Neural crest cell (in vitro differentiated cells): ENCODE measurements around the gene PTCH1. TPM values are rescaled to one million over a fixed set of nuclear protein-coding genes. Genes with fewer than 3 reads are reported as not detected.

Experiments
- DNase-seq: peaks from one replicate; pipeline ENCODE4 v3.0.0; 2021; ENCODE audit warnings: low read depth, mixed read lengths, low spot score
- H3K27ac Mint-ChIP-seq: one replicate; pipeline ENCODE4 v1.8.0; 2021; ENCODE audit warnings: mild to moderate bottlenecking, mixed read lengths; ENCODE audit not compliant: unreplicated experiment
- H3K27me3 Mint-ChIP-seq: 2 replicates; pipeline ENCODE4 v1.8.0; 2021; ENCODE audit warnings: low read depth, mild to moderate bottlenecking, mixed read lengths
- H3K36me3 Mint-ChIP-seq: 2 replicates; pipeline ENCODE4 v1.8.0; 2021; ENCODE audit warnings: low read depth, mild to moderate bottlenecking, mixed read lengths
- H3K4me1 Mint-ChIP-seq: 2 replicates; pipeline ENCODE4 v1.8.0; 2021; ENCODE audit warnings: mixed read lengths
- H3K4me3 Mint-ChIP-seq: one replicate; pipeline ENCODE4 v1.8.0; 2021; ENCODE audit warnings: mild to moderate bottlenecking, mixed read lengths
- H3K9me3 Mint-ChIP-seq: 2 replicates; pipeline ENCODE4 v1.8.0; 2021; ENCODE audit warnings: mixed read lengths
- total RNA-seq: library from RNA; stranded (reverse); gene quantifications from 2 replicates; pipeline ENCODE4 v1.2.1, GENCODE V29; 2021
- TF ChIP-seq, protein P1 (sequence below): fragments of 200-600 bp; sonication (generic); conservative IDR thresholded peaks from 2 replicates; pipeline ENCODE4 v1.5.0; 2021; ENCODE audit warnings: antibody characterized with exemption, mild to moderate bottlenecking

The PTCH1 gene
- total RNA-seq, 1 donor from 2014 or later = 75.6 TPM

DNA sequence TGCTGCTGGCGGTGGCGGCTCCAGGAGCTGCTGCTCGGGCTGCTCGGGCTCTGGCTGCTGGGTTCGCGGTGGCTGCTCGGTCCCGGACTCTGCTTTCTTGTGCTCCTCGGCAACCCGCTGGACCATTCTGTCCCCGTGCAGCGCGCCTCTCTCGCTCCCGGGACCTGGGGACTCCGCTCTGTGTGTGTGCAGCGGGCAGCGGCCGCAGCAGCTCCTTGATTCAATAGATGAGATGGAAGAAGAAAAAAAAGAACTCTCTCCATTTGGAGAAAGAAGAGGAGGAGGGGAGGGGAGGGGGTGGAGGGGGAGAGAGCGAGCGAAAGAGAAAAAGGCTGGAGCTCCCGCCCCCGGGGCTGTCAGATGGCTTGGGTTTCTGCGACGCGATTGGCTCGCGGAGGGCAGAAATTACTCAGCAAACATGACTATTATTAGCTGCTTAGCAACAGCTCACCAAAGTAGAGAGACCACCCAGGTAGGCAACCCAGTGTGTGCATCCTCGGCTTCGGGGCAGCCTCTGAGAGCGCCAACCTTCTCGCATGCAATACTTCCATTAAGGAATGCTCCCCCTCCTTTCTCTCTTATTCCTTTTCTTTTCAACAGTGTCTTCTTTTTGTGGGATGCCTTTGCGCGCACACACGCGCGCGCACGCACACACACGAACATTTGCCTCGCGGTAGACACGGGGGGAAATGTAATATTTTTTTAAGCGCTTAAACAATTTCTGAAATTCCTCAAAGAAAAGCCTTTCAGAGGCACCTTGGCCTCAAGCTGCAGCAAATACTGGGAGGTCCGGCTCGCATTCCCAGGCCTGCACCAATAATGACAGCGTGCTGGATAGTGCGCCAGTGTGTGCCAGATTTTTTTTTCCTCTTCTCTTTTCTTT lies 7.6 kb downstream of the PTCH1 start:
- Mint-ChIP-seq H3K4me1 (peaks cover 54% of the 10 kb centered on the region), H3K36me3 (peaks cover 4% of the 10 kb centered on the region), H3K9me3 (no peaks in the 10 kb centered on the region), H3K27ac (peak overlapping the region; percentile 99), H3K4me3 (peak overlapping the region; percentile 100), H3K27me3 (peaks cover 25% of the 10 kb centered on the region)
- DNase-seq = peak; percentile 84
- TF ChIP-seq, protein P1, sequence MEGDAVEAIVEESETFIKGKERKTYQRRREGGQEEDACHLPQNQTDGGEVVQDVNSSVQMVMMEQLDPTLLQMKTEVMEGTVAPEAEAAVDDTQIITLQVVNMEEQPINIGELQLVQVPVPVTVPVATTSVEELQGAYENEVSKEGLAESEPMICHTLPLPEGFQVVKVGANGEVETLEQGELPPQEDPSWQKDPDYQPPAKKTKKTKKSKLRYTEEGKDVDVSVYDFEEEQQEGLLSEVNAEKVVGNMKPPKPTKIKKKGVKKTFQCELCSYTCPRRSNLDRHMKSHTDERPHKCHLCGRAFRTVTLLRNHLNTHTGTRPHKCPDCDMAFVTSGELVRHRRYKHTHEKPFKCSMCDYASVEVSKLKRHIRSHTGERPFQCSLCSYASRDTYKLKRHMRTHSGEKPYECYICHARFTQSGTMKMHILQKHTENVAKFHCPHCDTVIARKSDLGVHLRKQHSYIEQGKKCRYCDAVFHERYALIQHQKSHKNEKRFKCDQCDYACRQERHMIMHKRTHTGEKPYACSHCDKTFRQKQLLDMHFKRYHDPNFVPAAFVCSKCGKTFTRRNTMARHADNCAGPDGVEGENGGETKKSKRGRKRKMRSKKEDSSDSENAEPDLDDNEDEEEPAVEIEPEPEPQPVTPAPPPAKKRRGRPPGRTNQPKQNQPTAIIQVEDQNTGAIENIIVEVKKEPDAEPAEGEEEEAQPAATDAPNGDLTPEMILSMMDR = no peak

DNA sequence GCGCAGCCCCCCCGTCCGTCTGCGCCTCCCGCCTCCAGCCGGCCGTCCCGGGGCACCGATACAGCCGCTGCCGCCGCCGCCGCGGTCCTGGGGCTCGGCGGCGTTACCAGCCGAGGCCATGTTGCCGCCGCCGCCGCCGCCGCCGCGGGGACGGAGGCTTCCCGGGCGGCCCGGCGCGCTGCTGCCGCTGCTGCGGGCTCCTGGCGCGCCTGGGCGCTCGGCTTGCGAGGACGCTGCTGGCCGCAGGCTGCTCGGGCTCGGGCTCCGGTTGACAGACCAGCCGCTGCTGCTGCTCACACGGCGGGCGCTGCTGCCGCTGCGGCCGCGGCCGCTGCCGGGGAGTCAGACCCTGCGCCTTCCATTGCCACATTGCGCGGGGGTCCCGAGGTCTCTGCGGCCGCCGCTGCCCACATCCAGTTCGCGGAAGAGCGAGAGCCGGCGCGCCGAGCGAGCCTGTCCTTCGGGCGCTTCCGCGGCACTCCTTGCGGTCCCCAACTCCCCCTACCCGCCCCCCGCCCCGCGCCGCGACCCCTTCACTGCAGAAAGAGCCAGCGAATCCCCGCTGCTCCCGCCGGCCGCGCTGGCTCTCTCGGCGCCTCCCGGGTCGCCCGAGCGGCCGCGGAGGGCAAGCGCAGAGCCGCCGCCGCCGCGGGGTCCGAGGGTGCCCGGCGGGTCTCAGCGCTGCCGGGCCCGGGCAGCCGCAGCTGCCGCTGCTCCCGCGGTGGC lies 8.4 kb downstream of the PTCH1 start:
- TF ChIP-seq, protein P1 = no peak
- Mint-ChIP-seq H3K36me3 (peaks cover 4% of the 10 kb centered on the region), H3K4me3 (peak overlapping the region; percentile 97), H3K9me3 (no peaks in the 10 kb centered on the region), H3K4me1 (peaks cover 50% of the 10 kb centered on the region), H3K27ac (no peak overlapping the region), H3K27me3 (peaks cover 25% of the 10 kb centered on the region)
- no peak for DNase-seq

DNA sequence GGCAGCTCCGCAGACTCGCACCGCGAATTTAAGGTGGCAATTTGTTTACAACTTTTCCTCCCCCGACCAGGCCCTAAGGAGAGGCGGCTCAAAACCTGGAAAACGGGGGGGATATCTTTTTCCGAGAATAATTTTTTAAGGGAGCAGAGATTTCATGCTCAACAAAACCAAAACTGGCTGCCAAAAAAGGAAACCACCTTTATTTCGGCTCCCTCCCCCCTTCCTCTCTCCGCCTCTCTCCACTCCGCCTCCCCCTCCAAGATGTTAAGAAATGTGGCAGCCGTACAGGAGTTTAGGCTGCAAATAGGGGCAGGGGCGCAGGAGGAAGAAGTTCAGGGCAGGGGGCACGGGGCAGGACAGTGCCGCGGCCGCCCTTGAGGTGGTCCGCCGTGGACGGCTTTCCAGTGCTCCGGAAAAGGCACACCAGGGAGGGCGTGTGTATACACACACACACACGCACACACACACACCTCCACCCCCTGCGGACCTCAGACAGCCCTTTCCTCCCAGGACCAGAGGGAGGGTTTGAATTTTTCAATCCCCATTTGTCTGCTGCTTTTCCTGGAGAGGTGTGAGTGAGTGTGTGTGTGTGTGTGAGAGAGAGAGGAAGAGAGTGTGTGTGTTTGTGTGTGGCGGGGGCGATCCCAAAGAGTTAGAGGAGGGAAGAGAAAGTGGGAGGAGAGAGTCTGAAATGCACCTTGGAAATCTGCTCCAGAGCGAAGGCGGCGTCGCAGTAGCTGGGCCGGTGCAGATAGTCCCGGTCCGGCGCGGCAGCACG lies 9.1 kb downstream of the PTCH1 start:
- H3K4me1 Mint-ChIP-seq = peaks cover 50% of the 10 kb centered on the region
- TF ChIP-seq, protein P1 = no peak
- DNase-seq = peak; percentile 26
- peak overlapping the region; percentile 98 for H3K27ac Mint-ChIP-seq
- no peaks in the 10 kb centered on the region for H3K9me3 Mint-ChIP-seq
- H3K27me3 Mint-ChIP-seq = peaks cover 22% of the 10 kb centered on the region
- peak overlapping the region; percentile 97 for H3K4me3 Mint-ChIP-seq
- peaks cover 4% of the 10 kb centered on the region for H3K36me3 Mint-ChIP-seq

DNA sequence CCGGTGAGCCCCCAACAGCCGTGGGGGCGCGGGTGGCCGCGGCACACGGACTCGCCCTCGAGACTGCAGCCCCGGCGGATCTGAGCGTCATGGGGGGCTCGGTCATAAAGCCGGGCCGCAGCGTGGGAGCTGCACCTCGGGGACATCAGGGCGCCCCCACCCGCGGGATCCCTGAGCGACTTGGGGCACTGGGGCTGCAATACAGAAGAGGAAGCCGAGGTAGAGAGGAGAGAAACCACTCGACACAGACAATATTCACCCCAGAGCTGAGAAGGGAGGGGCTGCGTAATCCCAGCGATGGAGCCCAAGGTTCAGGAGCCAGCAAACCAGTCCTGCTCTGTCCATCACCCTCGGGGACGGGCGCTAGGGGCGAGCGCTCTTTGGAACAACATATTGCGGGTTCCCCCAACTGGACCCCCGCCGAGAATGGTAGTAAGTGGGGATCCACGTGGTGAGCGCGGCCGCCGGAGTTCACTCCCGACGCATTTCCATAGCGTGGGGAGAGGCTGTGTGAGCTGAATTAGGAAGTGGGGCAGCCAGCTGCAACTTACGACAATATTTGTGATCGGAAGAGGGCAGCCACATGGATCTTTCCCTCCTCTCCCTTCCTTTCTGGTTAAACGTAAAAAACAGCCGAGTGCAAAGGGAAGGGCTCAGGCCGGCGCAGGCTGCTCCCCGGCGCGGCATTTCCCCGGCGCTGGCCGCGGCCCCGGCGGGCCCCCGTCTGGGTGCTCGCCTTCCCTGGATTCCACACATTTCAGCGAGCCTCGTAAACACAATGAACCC lies 9.9 kb downstream of the PTCH1 start:
- TF ChIP-seq, protein P1 = no peak
- Mint-ChIP-seq H3K4me1 (peaks cover 49% of the 10 kb centered on the region), H3K4me3 (peak overlapping the region; percentile 97), H3K36me3 (peaks cover 4% of the 10 kb centered on the region), H3K27me3 (peaks cover 17% of the 10 kb centered on the region), H3K9me3 (no peaks in the 10 kb centered on the region), H3K27ac (peak overlapping the region; percentile 98)
- peak; percentile 35 for DNase-seq

DNA sequence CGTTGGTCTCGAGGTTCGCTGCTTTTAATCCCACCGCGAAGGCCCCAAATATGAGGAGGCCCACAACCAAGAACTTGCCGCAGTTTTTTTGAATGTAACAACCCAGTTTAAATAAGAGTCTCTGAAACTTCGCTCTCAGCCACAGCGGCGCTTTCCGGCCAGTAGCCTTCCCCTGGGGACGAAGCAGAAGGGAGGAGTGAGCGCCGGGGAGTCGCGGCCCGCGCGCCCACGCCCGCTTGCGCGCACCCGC lies 10.4 kb downstream of the PTCH1 start:
- Mint-ChIP-seq H3K4me1 (peaks cover 49% of the 10 kb centered on the region), H3K4me3 (peak overlapping the region; percentile 91), H3K27ac (no peak overlapping the region), H3K27me3 (peaks cover 13% of the 10 kb centered on the region), H3K36me3 (peaks cover 4% of the 10 kb centered on the region), H3K9me3 (no peaks in the 10 kb centered on the region)
- TF ChIP-seq, protein P1 = no peak
- DNase-seq = no peak
